DOHH2 (cell line): ENCODE results near the gene LIN54.

ENCODE experiments used
- H3F3A ChIP-seq: fragments of 200-600 bp; sonication (generic), shearing (Covaris generic); 2 replicates; pipeline ENCODE4 v1.6.0; 2016; ENCODE audit warnings: antibody characterized with exemption, mild to moderate bottlenecking; ENCODE audit not compliant: control insufficient read depth, insufficient read depth
- H3K27ac ChIP-seq: fragments of 200-600 bp; sonication (generic); 2 replicates; pipeline ENCODE4 v1.5.1; 2014; ENCODE audit warnings: low read depth, mild to moderate bottlenecking, low read length, moderate library complexity
- H3K27me3 ChIP-seq: fragments of 200-600 bp; sonication (generic); 2 replicates; pipeline ENCODE4 v1.6.1; 2014; ENCODE audit warnings: mild to moderate bottlenecking, low read length, mixed read lengths; ENCODE audit not compliant: control insufficient read depth
- H3K36me3 ChIP-seq: fragments of 200-600 bp; sonication (generic); 2 replicates; pipeline ENCODE4 v1.6.1; 2014; ENCODE audit warnings: mild to moderate bottlenecking, low read length, moderate library complexity, mixed read lengths; ENCODE audit not compliant: control insufficient read depth
- H3K4me1 ChIP-seq: fragments of 200-600 bp; sonication (generic); 2 replicates; pipeline ENCODE4 v1.6.1; 2014; ENCODE audit warnings: mild to moderate bottlenecking, low read length, mixed read lengths; ENCODE audit not compliant: control insufficient read depth
- H3K4me2 ChIP-seq: fragments of 200-600 bp; sonication (generic); 2 replicates; pipeline ENCODE4 v1.6.0; 2014; ENCODE audit warnings: mild to moderate bottlenecking, low read length, moderate library complexity
- H3K4me3 ChIP-seq: fragments of 200-600 bp; sonication (generic); 2 replicates; pipeline ENCODE4 v1.5.1; 2014; ENCODE audit warnings: mild to moderate bottlenecking, low read length, mixed read lengths
- H3K79me2 ChIP-seq: fragments of 200-600 bp; sonication (generic); 2 replicates; pipeline ENCODE4 v1.6.1; 2014; ENCODE audit warnings: mild to moderate bottlenecking, low read length, mixed read lengths; ENCODE audit not compliant: control insufficient read depth
- H3K9me2 ChIP-seq: fragments of 200-600 bp; sonication (generic); replicated peaks from 2 replicates; pipeline ENCODE4 v1.6.1; 2014; ENCODE audit warnings: mild to moderate bottlenecking, low read length, mixed read lengths; ENCODE audit not compliant: control insufficient read depth
- H3K9me3 ChIP-seq: fragments of 200-600 bp; sonication (generic); 2 replicates; pipeline ENCODE4 v1.6.1; 2014; ENCODE audit warnings: antibody characterized with exemption, low read length, mixed read lengths; ENCODE audit not compliant: control insufficient read depth, insufficient read depth
- H4K20me1 ChIP-seq: fragments of 200-600 bp; sonication (generic); 2 replicates; pipeline ENCODE4 v1.6.0; 2014; ENCODE audit warnings: low read depth, mild to moderate bottlenecking, antibody characterized with exemption, low read length, moderate library complexity; ENCODE audit not compliant: control insufficient read depth, insufficient read depth
- CTCF ChIP-seq: fragments of 200-600 bp; sonication (generic); IDR thresholded peaks from one replicate; pipeline ENCODE4 v1.5.1; 2014; ENCODE audit warnings: antibody characterized with exemption, mild to moderate bottlenecking, low read depth, low read length; ENCODE audit not compliant: poor library complexity, severe bottlenecking
- EZH2phosphoT487 ChIP-seq: fragments of 200-600 bp; sonication (generic); IDR thresholded peaks from 2 replicates; pipeline ENCODE4 v1.6.1; 2017; ENCODE audit warnings: borderline replicate concordance, mild to moderate bottlenecking, antibody characterized with exemption, low read length, moderate library complexity, mixed read lengths

Gene LIN54

GRCh38 chr4:82896755-82897154 lies 113.9 kb downstream of the LIN54 start:
- Histone ChIP-seq H3K4me1 (peaks cover 50% of the 10 kb centered on the region), H3K79me2 (peaks cover 82% of the 10 kb centered on the region), H3K27ac (no peak overlapping the region), H3K27me3 (no peaks in the 10 kb centered on the region), H3F3A (peaks cover 58% of the 10 kb centered on the region), H3K4me2 (peak overlapping the region; percentile 90), H4K20me1 (peaks cover 23% of the 10 kb centered on the region), H3K4me3 (peak overlapping the region; percentile 16), H3K9me2 (no peaks in the 10 kb centered on the region), H3K9me3 (no peaks in the 10 kb centered on the region), H3K36me3 (peaks cover 78% of the 10 kb centered on the region)
- TF ChIP-seq CTCF (no peak), EZH2phosphoT487 (no peak)

- no peak for TF ChIP-seq EZH2phosphoT487
- no peak for TF ChIP-seq CTCF
- H3K36me3 ChIP-seq = peaks cover 69% of the 10 kb centered on the region
- H3K9me3 ChIP-seq = no peaks in the 10 kb centered on the region
- H3K27ac ChIP-seq = no peak overlapping the region
- H3K4me3 ChIP-seq = no peak overlapping the region
- H3F3A ChIP-seq = peaks cover 51% of the 10 kb centered on the region
- H3K27me3 ChIP-seq = no peaks in the 10 kb centered on the region
- H3K79me2 ChIP-seq = peaks cover 84% of the 10 kb centered on the region
- no peak overlapping the region for H3K4me2 ChIP-seq
- H3K4me1 ChIP-seq = peaks cover 61% of the 10 kb centered on the region
- peaks cover 16% of the 10 kb centered on the region for H4K20me1 ChIP-seq
- no peaks in the 10 kb centered on the region for H3K9me2 ChIP-seq
Observed at GRCh38 chr4:82893942-82894341, 116.7 kb downstream of the LIN54 start.

GRCh38 chr4:82892467-82892802 lies 118.2 kb downstream of the LIN54 start:
- Histone ChIP-seq H3K9me3 (no peaks in the 10 kb centered on the region), H3K27ac (peak overlapping the region; percentile 60; the same call in 1 of the 2 replicates), H3F3A (peaks cover 51% of the 10 kb centered on the region), H3K9me2 (no peaks in the 10 kb centered on the region), H3K27me3 (no peaks in the 10 kb centered on the region), H3K4me3 (peak overlapping the region; percentile 79; the same call in 1 of the 2 replicates), H3K36me3 (peaks cover 54% of the 10 kb centered on the region), H3K4me2 (peak overlapping the region; percentile 81), H3K79me2 (peaks cover 84% of the 10 kb centered on the region), H4K20me1 (peaks cover 10% of the 10 kb centered on the region), H3K4me1 (peaks cover 59% of the 10 kb centered on the region)
- TF ChIP-seq CTCF (no peak), EZH2phosphoT487 (no peak)
